Measurements from ENCODE around the gene LAMA5. TPM values are rescaled to one million over a fixed set of nuclear protein-coding genes. Genes with fewer than 3 reads are reported as not detected.

Gene LAMA5
- polyA plus RNA-seq, 1 donor (not counting 4 experiments of a cell fraction or from before 2014, with no cell fraction given) = 8.7 TPM

- H3K9me1 ChIP-seq (ENCODE audit: control insufficient read depth, extremely low read depth, insufficient read depth, low read length) = no peaks in the 10 kb centered on the region
- H3K79me2 ChIP-seq (ENCODE audit: control insufficient read depth, insufficient read depth, low read length) = peaks cover 23% of the 10 kb centered on the region
- H3K36me3 ChIP-seq (ENCODE audit: control insufficient read depth in 2 of 2, extremely low read depth in 1 of 2, insufficient read depth in 2 of 2, low read length in 2 of 2) = peaks cover 22% of the 10 kb centered on the region in 2 experiments
- H3K9me3 ChIP-seq (ENCODE audit: control insufficient read depth, low read depth, low read length) = no peaks in the 10 kb centered on the region
- H3K9ac ChIP-seq (ENCODE audit: control insufficient read depth, extremely low read depth, insufficient read depth, low read length) = no peak overlapping the region
- H3K27me3 ChIP-seq (ENCODE audit: control insufficient read depth, extremely low read depth, insufficient read depth, low read length) = no peaks in the 10 kb centered on the region
- peaks cover 18% of the 10 kb centered on the region for H4K20me1 ChIP-seq (ENCODE audit: control insufficient read depth, extremely low read depth, insufficient read depth, low read length)
- dilution Hi-C loops (cut with MboI; ENCODE audit: extremely low pct_ligation_motif_present, low sequenced_read_pairs) = no loop called here
- peaks cover 14% of the 10 kb centered on the region for H3K4me1 ChIP-seq (ENCODE audit: control insufficient read depth, extremely low read depth, insufficient read depth, low read length)
- no peak overlapping the region for H3K4me2 ChIP-seq (ENCODE audit: control insufficient read depth, extremely low read depth, insufficient read depth, low read depth, low read length)
- no peak overlapping the region for H2AFZ ChIP-seq (ENCODE audit: control insufficient read depth, low read length)
- no peak for TF ChIP-seq EZH2 (IDR thresholded peaks at IDR 0.05; ENCODE audit: low read length)
- TF ChIP-seq, protein P1, sequence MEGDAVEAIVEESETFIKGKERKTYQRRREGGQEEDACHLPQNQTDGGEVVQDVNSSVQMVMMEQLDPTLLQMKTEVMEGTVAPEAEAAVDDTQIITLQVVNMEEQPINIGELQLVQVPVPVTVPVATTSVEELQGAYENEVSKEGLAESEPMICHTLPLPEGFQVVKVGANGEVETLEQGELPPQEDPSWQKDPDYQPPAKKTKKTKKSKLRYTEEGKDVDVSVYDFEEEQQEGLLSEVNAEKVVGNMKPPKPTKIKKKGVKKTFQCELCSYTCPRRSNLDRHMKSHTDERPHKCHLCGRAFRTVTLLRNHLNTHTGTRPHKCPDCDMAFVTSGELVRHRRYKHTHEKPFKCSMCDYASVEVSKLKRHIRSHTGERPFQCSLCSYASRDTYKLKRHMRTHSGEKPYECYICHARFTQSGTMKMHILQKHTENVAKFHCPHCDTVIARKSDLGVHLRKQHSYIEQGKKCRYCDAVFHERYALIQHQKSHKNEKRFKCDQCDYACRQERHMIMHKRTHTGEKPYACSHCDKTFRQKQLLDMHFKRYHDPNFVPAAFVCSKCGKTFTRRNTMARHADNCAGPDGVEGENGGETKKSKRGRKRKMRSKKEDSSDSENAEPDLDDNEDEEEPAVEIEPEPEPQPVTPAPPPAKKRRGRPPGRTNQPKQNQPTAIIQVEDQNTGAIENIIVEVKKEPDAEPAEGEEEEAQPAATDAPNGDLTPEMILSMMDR (optimal IDR thresholded peaks at IDR 0.05 in 1 of 3, IDR thresholded peaks at IDR 0.05 in 1 of 3, conservative IDR thresholded peaks at IDR 0.05 in 1 of 3; ENCODE audit: extremely low read depth in 1 of 3, insufficient read depth in 2 of 3, low read length in 3 of 3) = no peak
- no peak for DNase-seq (ENCODE audit: low read depth, low spot score)
- no peak overlapping the region for H3K4me3 ChIP-seq (ENCODE audit: control insufficient read depth in 2 of 3, extremely low read depth in 1 of 3, insufficient read depth in 2 of 3, low read depth in 1 of 3, low read length in 3 of 3)
- H3K27ac ChIP-seq (ENCODE audit: control insufficient read depth, insufficient read depth, low read length) = no peak overlapping the region
- FAIRE-seq = no peak
Measured at GRCh38 chr20:62300319-62300718, 66.8 kb downstream of the LAMA5 start.

- Histone ChIP-seq H2AFZ (ENCODE audit: control insufficient read depth, low read length) (no peak overlapping the region), H3K27me3 (ENCODE audit: control insufficient read depth, extremely low read depth, insufficient read depth, low read length) (no peaks in the 10 kb centered on the region), H3K9me3 (ENCODE audit: control insufficient read depth, low read depth, low read length) (no peaks in the 10 kb centered on the region), H3K9ac (ENCODE audit: control insufficient read depth, extremely low read depth, insufficient read depth, low read length) (no peak overlapping the region), H3K36me3 (ENCODE audit: control insufficient read depth in 2 of 2, extremely low read depth in 1 of 2, insufficient read depth in 2 of 2, low read length in 2 of 2) (peaks cover 19 to 23% of the 10 kb centered on the region in 2 experiments), H4K20me1 (ENCODE audit: control insufficient read depth, extremely low read depth, insufficient read depth, low read length) (peaks cover 13% of the 10 kb centered on the region), H3K79me2 (ENCODE audit: control insufficient read depth, insufficient read depth, low read length) (peaks cover 17% of the 10 kb centered on the region), H3K9me1 (ENCODE audit: control insufficient read depth, extremely low read depth, insufficient read depth, low read length) (no peaks in the 10 kb centered on the region), H3K4me3 (ENCODE audit: control insufficient read depth in 2 of 3, extremely low read depth in 1 of 3, insufficient read depth in 2 of 3, low read depth in 1 of 3, low read length in 3 of 3) (no peak overlapping the region), H3K27ac (ENCODE audit: control insufficient read depth, insufficient read depth, low read length) (no peak overlapping the region), H3K4me1 (ENCODE audit: control insufficient read depth, extremely low read depth, insufficient read depth, low read length) (peaks cover 8% of the 10 kb centered on the region), H3K4me2 (ENCODE audit: control insufficient read depth, extremely low read depth, insufficient read depth, low read depth, low read length) (no peak overlapping the region)
- DNase-seq (ENCODE audit: low read depth, low spot score) (no peak), FAIRE-seq (no peak)
- TF ChIP-seq, protein P1 (optimal IDR thresholded peaks at IDR 0.05 in 1 of 3, IDR thresholded peaks at IDR 0.05 in 1 of 3, conservative IDR thresholded peaks at IDR 0.05 in 1 of 3; ENCODE audit: extremely low read depth in 1 of 3, insufficient read depth in 2 of 3, low read length in 3 of 3) = no peak
- no peak for TF ChIP-seq EZH2 (IDR thresholded peaks at IDR 0.05; ENCODE audit: low read length)
- dilution Hi-C loops (cut with MboI; ENCODE audit: extremely low pct_ligation_motif_present, low sequenced_read_pairs) = no loop called here
Measured at GRCh38 chr20:62299666-62300236, 67.4 kb downstream of the LAMA5 start.

Data from keratinocyte (primary cell).